Aorta (tissue), 5 donors: Measurements from ENCODE around the gene TENM4. TPM values are rescaled to one million over a fixed set of nuclear protein-coding genes. Genes with fewer than 3 reads are reported as not detected.

Experiments used
- ATAC-seq: fragments of 200-7000 bp; cut with Tn5 transposase; one replicate; pipeline ENCODE4 v1.9.1; 2022; ENCODE audit warnings: moderate library complexity; ENCODE audit not compliant: low FRiP score
- DNase-seq, 2 donors: peaks; one replicate each; pipeline ENCODE4 v3.0.0-alpha.2; 2020
- H3K27ac ChIP-seq, 2 donors: one replicate each; pipeline ENCODE4 v1.5.1; 2013; ENCODE audit warnings: low read length in 2 of 2, mild to moderate bottlenecking in 2 of 2, moderate library complexity in 2 of 2, control low read depth in 1 of 2, inconsistent platforms in 1 of 2, low read depth in 1 of 2
- H3K27me3 ChIP-seq, 2 donors: one replicate each; pipeline ENCODE4 v1.6.1; 2013; ENCODE audit warnings: control low read depth in 1 of 2, low read length in 1 of 2, mild to moderate bottlenecking in 1 of 2, moderate library complexity in 1 of 2; ENCODE audit not compliant: insufficient read depth in 2 of 2, control insufficient read depth in 1 of 2
- H3K36me3 ChIP-seq, 2 donors: one replicate each; pipeline ENCODE4 v1.6.1; 2013; ENCODE audit warnings: control low read depth in 1 of 2, low read length in 1 of 2, mild to moderate bottlenecking in 1 of 2; ENCODE audit not compliant: insufficient read depth in 2 of 2, control insufficient read depth in 1 of 2
- H3K4me1 ChIP-seq, 2 donors: one replicate each; pipeline ENCODE4 v1.6.1; 2013; ENCODE audit warnings: low read length in 2 of 2, control low read depth in 1 of 2, mild to moderate bottlenecking in 1 of 2, moderate library complexity in 1 of 2; ENCODE audit not compliant: insufficient read depth in 2 of 2, control insufficient read depth in 1 of 2
- H3K4me3 ChIP-seq, 2 donors: one replicate each; pipeline ENCODE4 v1.5.1; 2013; ENCODE audit warnings: low read length in 2 of 2, control low read depth in 1 of 2, mild to moderate bottlenecking in 1 of 2
- H3K9me3 ChIP-seq: one replicate; pipeline ENCODE4 v1.6.1; 2013; ENCODE audit warnings: mild to moderate bottlenecking, low read length; ENCODE audit not compliant: control insufficient read depth
- WGBS, 2 donors: extraction: QIAGEN DNeasy Blood & Tissue Kit; methylation state at CpG; one replicate each; pipeline ENCODE4 v1.1.7; 2013; 5-methylcytosine and 5-hydroxymethylcytosine counted together
- intact Hi-C, 2 donors: fragments of 100-400 bp; cut with DNase I; formaldehyde crosslinking; loops; one replicate each; pipeline versions ENCODE4 v1.14.2 to v1.15.0; 2022
- polyA plus RNA-seq, 2 donors: library from polyadenylated mRNA; stranded (reverse); fragments of 200-250 nt; gene quantifications; one replicate each; pipeline ENCODE4 v1.2.3, GENCODE V29; 2013
- total RNA-seq, 2 donors: library from RNA; stranded (reverse); fragmentation: NEBNext Ultra II Directional; extraction: Animal tissue kit (Norgen Biotek cat#: 25700); gene quantifications; one replicate each; pipeline ENCODE4 v1.2.1, GENCODE V29; 2021
- donor health status: healthy with polysubstance abuse.
- donor health status: Bipolar disorder and iron deficiency.
- donor health status: DM: no; HTN: no; CAD: no.
- donor health status: DM: no; HTN: no; CAD: no.
- donor health status: DM: yes; HTN: yes; CAD: no.

The TENM4 gene
- total and polyA plus RNA-seq, 4 donors = 0.20 to 9.1 (median 2.5) TPM

GRCh38 chr11:78699609-78700135 lies 741.2 kb downstream of the TENM4 start:
- no peaks in the 10 kb centered on the region for H3K9me3 ChIP-seq
- H3K27me3 ChIP-seq = no peaks in the 10 kb centered on the region
- intact Hi-C loops = no loop called here
- DNase-seq (no peak), ATAC-seq (no peak)
- 84 to 88% methylated on average over 7 of the region's 7 CpGs for WGBS, 2 donors
- H3K4me3 ChIP-seq = no peak overlapping the region
- no peaks in the 10 kb centered on the region for H3K36me3 ChIP-seq
- no peak overlapping the region for H3K27ac ChIP-seq
- H3K4me1 ChIP-seq = no peaks in the 10 kb centered on the region

GRCh38 chr11:78698612-78699011 lies 742.2 kb downstream of the TENM4 start:
- no peaks in the 10 kb centered on the region for H3K4me1 ChIP-seq
- H3K9me3 ChIP-seq = no peaks in the 10 kb centered on the region
- peak overlapping the region in 1 of 2 donors; percentile 31 for H3K27ac ChIP-seq
- intact Hi-C loops = no loop called here
- WGBS, 2 donors = 3 to 8% methylated on average over 3 of the region's 3 CpGs
- no peak overlapping the region for H3K4me3 ChIP-seq
- no peaks in the 10 kb centered on the region for H3K27me3 ChIP-seq
- DNase-seq = peak; percentile 92 to 95
- peak; percentile 89 for ATAC-seq
- no peaks in the 10 kb centered on the region for H3K36me3 ChIP-seq

GRCh38 chr11:78696177-78696576 lies 744.7 kb downstream of the TENM4 start:
- 43 to 45% methylated on average over 7 of the region's 7 CpGs for WGBS, 2 donors
- DNase-seq = no peak
- no peak for ATAC-seq
- Histone ChIP-seq H3K27me3 (no peaks in the 10 kb centered on the region), H3K27ac (no peak overlapping the region), H3K4me1 (no peaks in the 10 kb centered on the region), H3K4me3 (no peak overlapping the region), H3K36me3 (no peaks in the 10 kb centered on the region), H3K9me3 (no peaks in the 10 kb centered on the region)
- intact Hi-C loops = no loop called here

- intact Hi-C loops = no loop called here
- ATAC-seq = no peak
- 75 to 83% methylated on average over 4 of the region's 4 CpGs for WGBS, 2 donors
These were observed 746.7 kb downstream of the TENM4 start for GRCh38 chr11:78694152-78694551.

GRCh38 chr11:78691215-78691614 lies 749.6 kb downstream of the TENM4 start:
- H3K36me3 ChIP-seq = no peaks in the 10 kb centered on the region
- H3K4me1 ChIP-seq = no peaks in the 10 kb centered on the region
- 54% methylated on average over 2 of the region's 2 CpGs for WGBS, 2 donors
- intact Hi-C loops = no loop called here
- H3K27ac ChIP-seq = no peak overlapping the region
- H3K9me3 ChIP-seq = no peaks in the 10 kb centered on the region
- DNase-seq = no peak
- H3K27me3 ChIP-seq = no peaks in the 10 kb centered on the region
- ATAC-seq = no peak
- H3K4me3 ChIP-seq = no peak overlapping the region

More at GRCh38 chr11:78694152-78694551, 746.7 kb downstream of the TENM4 start:
- Histone ChIP-seq H3K27ac (no peak overlapping the region), H3K27me3 (no peaks in the 10 kb centered on the region), H3K36me3 (no peaks in the 10 kb centered on the region), H3K9me3 (no peaks in the 10 kb centered on the region), H3K4me3 (no peak overlapping the region), H3K4me1 (no peaks in the 10 kb centered on the region)
- DNase-seq = no peak

- Histone ChIP-seq H3K9me3 (no peaks in the 10 kb centered on the region), H3K27me3 (no peaks in the 10 kb centered on the region), H3K27ac (no peak overlapping the region), H3K4me1 (no peaks in the 10 kb centered on the region), H3K4me3 (no peak overlapping the region), H3K36me3 (no peaks in the 10 kb centered on the region)
- ATAC-seq = no peak
- 63% methylated on average over 2 of the region's 2 CpGs for WGBS, 2 donors
- intact Hi-C loops = no loop called here
- DNase-seq = no peak
These were observed 750.4 kb downstream of the TENM4 start for GRCh38 chr11:78690352-78690987.

GRCh38 chr11:78689585-78690153 lies 751.2 kb downstream of the TENM4 start:
- H3K36me3 ChIP-seq = no peaks in the 10 kb centered on the region
- DNase-seq = no peak
- no peak overlapping the region for H3K4me3 ChIP-seq
- WGBS, 2 donors = 66% methylated on average over 5 of the region's 5 CpGs
- H3K4me1 ChIP-seq = no peaks in the 10 kb centered on the region
- ATAC-seq = no peak
- H3K9me3 ChIP-seq = no peaks in the 10 kb centered on the region
- intact Hi-C loops = no loop called here
- H3K27me3 ChIP-seq = no peaks in the 10 kb centered on the region
- no peak overlapping the region for H3K27ac ChIP-seq

GRCh38 chr11:78689101-78689500 lies 751.7 kb downstream of the TENM4 start:
- intact Hi-C loops = no loop called here
- Histone ChIP-seq H3K4me3 (no peak overlapping the region), H3K36me3 (no peaks in the 10 kb centered on the region), H3K27me3 (no peaks in the 10 kb centered on the region), H3K4me1 (no peaks in the 10 kb centered on the region), H3K9me3 (no peaks in the 10 kb centered on the region), H3K27ac (no peak overlapping the region)
- WGBS, 2 donors = 69% methylated on average over 3 of the region's 3 CpGs
- ATAC-seq = no peak
- no peak for DNase-seq

GRCh38 chr11:78688460-78688859 lies 752.4 kb downstream of the TENM4 start:
- Histone ChIP-seq H3K9me3 (no peaks in the 10 kb centered on the region), H3K27me3 (no peaks in the 10 kb centered on the region), H3K27ac (no peak overlapping the region), H3K36me3 (no peaks in the 10 kb centered on the region), H3K4me1 (no peaks in the 10 kb centered on the region), H3K4me3 (no peak overlapping the region)
- intact Hi-C loops = no loop called here
- DNase-seq (no peak), ATAC-seq (no peak)
- WGBS, 2 donors = 89 to 100% methylated on average over 1 of the region's 1 CpG
